Measurements from ENCODE around the gene SOX18.

DNA sequence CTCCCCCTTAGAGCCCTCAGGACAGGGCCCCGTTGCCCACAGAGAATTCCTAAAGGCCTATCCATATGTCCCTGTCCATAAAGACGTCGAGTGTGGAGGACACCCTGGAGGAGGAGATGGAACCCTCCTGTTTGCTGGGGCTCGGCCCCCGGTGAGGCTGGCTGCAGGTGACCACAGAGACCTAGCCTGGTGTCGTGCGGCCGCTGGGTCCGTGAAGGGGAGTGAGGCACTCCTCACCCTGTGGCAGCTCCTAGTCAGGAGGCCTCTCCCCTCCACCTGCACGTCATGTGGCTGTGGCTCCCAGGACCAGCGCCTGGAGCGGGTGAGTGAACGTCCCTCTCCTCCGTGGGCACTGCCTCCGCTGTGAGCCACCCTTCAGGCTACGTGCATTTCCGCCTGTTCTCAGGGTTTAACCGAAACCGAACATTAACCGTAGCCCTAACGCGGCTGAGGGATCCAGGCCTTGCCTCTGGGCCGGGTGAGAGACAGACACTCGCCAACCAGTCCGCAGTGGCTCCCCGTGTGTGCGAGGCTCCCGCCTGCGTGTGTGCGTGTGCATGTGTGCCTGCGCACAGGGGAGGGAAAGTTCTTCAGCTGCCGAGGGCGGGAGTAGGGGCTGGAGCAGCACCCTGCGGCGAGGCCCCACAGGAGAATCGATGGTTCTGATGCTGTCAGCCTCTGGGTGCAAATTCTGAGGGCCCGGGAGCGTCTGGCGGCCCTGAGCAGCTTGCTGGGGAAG lies 7.6 kb upstream of the SOX18 start:
- TF ChIP-seq, protein P1, sequence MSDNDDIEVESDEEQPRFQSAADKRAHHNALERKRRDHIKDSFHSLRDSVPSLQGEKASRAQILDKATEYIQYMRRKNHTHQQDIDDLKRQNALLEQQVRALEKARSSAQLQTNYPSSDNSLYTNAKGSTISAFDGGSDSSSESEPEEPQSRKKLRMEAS (IDR thresholded peaks at IDR 0.05): no peak
- TF ChIP-seq EP300 (IDR thresholded peaks at IDR 0.05; ENCODE audit: borderline replicate concordance): no peak
- no peak for TF ChIP-seq TAF1 (IDR thresholded peaks at IDR 0.05; ENCODE audit: low read depth)
- TF ChIP-seq YY1 (IDR thresholded peaks at IDR 0.05; ENCODE audit: low read depth): no peak
- TF ChIP-seq EGR1 (IDR thresholded peaks at IDR 0.05): no peak
- TF ChIP-seq REST (IDR thresholded peaks at IDR 0.05; ENCODE audit: low read depth): no peak
- no peak for TF ChIP-seq ZBTB7A (IDR thresholded peaks at IDR 0.05; ENCODE audit: low read depth)
- TF ChIP-seq, protein P2, sequence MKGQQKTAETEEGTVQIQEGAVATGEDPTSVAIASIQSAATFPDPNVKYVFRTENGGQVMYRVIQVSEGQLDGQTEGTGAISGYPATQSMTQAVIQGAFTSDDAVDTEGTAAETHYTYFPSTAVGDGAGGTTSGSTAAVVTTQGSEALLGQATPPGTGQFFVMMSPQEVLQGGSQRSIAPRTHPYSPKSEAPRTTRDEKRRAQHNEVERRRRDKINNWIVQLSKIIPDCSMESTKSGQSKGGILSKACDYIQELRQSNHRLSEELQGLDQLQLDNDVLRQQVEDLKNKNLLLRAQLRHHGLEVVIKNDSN (IDR thresholded peaks at IDR 0.05): no peak
- TF ChIP-seq NFIC (IDR thresholded peaks at IDR 0.05): no peak

Data from Ishikawa (cell line).